ENCODE results near the gene ADA. TPM values are rescaled to one million over a fixed set of nuclear protein-coding genes. Genes with fewer than 3 reads are reported as not detected.
"Not testable (repeated sequence)": the region's sequence is repeated elsewhere in the genome, so short reads cannot be mapped to it uniquely, and the experiment has no call there.

ADA gene
- total RNA-seq: 1 to 10 TPM; 2.2 to 5.1 (median 3.0) TPM

GRCh38 chr20:44651684-44652423, at the start of gene ADA:
ADA (minus strand) TSS chr20:44651699; CDS start chr20:44651607, 92 bp downstream.
- DNase-seq: peak in 1 of 2 donors; percentile 47
- no peaks in the 10 kb centered on the region for H3K9me3 ChIP-seq
- peak within 1 kb of the TSS; percentile 62 to 88 (median 78) for H3K27ac ChIP-seq
- H3K27me3 ChIP-seq: peaks cover 0 to 4% (median 0%) of the 10 kb centered on the region in 3 donors
- in situ Hi-C loops (cut with MboI; ENCODE audit: low sequenced_read_pairs in 4 of 4) (no loop called here), intact Hi-C loops (cut with DNase I; ENCODE audit: low total_unique reads) (loop anchor here (1.0 kb wide), 1 partner anchor 177 kb away; the partner anchor contains the start of gene TTPAL)
- H3K4me1 ChIP-seq: peaks cover 0 to 3% of the 10 kb centered on the region in 2 donors
- no peaks in the 10 kb centered on the region for H3K36me3 ChIP-seq
- peak within 1 kb of the TSS; percentile 67 to 92 (median 68) for H3K4me3 ChIP-seq
- TF ChIP-seq POLR2A (IDR thresholded peaks at IDR 0.05): peak; percentile 42 to 57
- no peak for TF ChIP-seq CTCF (IDR thresholded peaks at IDR 0.05 in 4 of 5, conservative IDR thresholded peaks at IDR 0.05 in 1 of 5)
- ATAC-seq: peak; percentile 76 to 82

- ATAC-seq (no peak), DNase-seq (no peak)
- no peak overlapping the region for H3K27ac ChIP-seq
- no peaks in the 10 kb centered on the region for H3K9me3 ChIP-seq
- no peaks in the 10 kb centered on the region for H3K27me3 ChIP-seq
- peaks cover 30 to 37% of the 10 kb centered on the region in 2 donors for H3K4me1 ChIP-seq
- no peak overlapping the region for H3K4me3 ChIP-seq
- intact Hi-C loops (cut with DNase I; ENCODE audit: low total_unique reads) (no loop called here), in situ Hi-C loops (cut with MboI; ENCODE audit: low sequenced_read_pairs in 4 of 4) (no loop called here)
- H3K36me3 ChIP-seq: no peaks in the 10 kb centered on the region
- no peak for TF ChIP-seq POLR2A (IDR thresholded peaks at IDR 0.05)
- no peak for TF ChIP-seq CTCF (IDR thresholded peaks at IDR 0.05 in 4 of 5, conservative IDR thresholded peaks at IDR 0.05 in 1 of 5)
Observed at GRCh38 chr20:44700306-44700705, 48.8 kb upstream of the ADA start.

- TF ChIP-seq POLR2A (IDR thresholded peaks at IDR 0.05) (no peak), CTCF (IDR thresholded peaks at IDR 0.05 in 4 of 5, conservative IDR thresholded peaks at IDR 0.05 in 1 of 5) (no peak)
- Histone ChIP-seq H3K36me3 (no peaks in the 10 kb centered on the region), H3K27me3 (no peaks in the 10 kb centered on the region), H3K9me3 (no peaks in the 10 kb centered on the region), H3K4me1 (peaks cover 29 to 39% of the 10 kb centered on the region in 2 donors), H3K27ac (peak overlapping the region in 1 of 4 donors; percentile 12), H3K4me3 (no peak overlapping the region)
- no peak for ATAC-seq
- intact Hi-C loops (cut with DNase I; ENCODE audit: low total_unique reads): no loop called here
- in situ Hi-C loops (cut with MboI; ENCODE audit: low sequenced_read_pairs in 4 of 4): no loop called here
- no peak for DNase-seq
Observed at GRCh38 chr20:44698351-44698750, 46.9 kb upstream of the ADA start.

GRCh38 chr20:44697041-44697440, 45.5 kb upstream of the ADA start:
- in situ Hi-C loops (cut with MboI; ENCODE audit: low sequenced_read_pairs in 4 of 4); DNase-seq; H3K4me3 ChIP-seq; H3K27me3 ChIP-seq; H3K9me3 ChIP-seq; H3K36me3 ChIP-seq; ATAC-seq; intact Hi-C loops (cut with DNase I; ENCODE audit: low total_unique reads): not testable (repeated sequence)
- Histone ChIP-seq H3K27ac (peak overlapping the region in 1 of 4 donors; percentile 70), H3K4me1 (peaks cover 29 to 40% of the 10 kb centered on the region in 2 donors)

GRCh38 chr20:44696315-44696714, 44.8 kb upstream of the ADA start:
- in situ Hi-C loops (cut with MboI; ENCODE audit: low sequenced_read_pairs in 4 of 4) (no loop called here), intact Hi-C loops (cut with DNase I; ENCODE audit: low total_unique reads) (no loop called here)
- DNase-seq: no peak
- Histone ChIP-seq H3K9me3 (no peaks in the 10 kb centered on the region), H3K4me3 (no peak overlapping the region), H3K36me3 (no peaks in the 10 kb centered on the region), H3K27me3 (no peaks in the 10 kb centered on the region), H3K4me1 (peaks cover 27 to 41% of the 10 kb centered on the region in 2 donors), H3K27ac (peak overlapping the region; percentile 47 to 83 (median 66))
- no peak for ATAC-seq
- TF ChIP-seq POLR2A (IDR thresholded peaks at IDR 0.05) (no peak), CTCF (IDR thresholded peaks at IDR 0.05 in 4 of 5, conservative IDR thresholded peaks at IDR 0.05 in 1 of 5) (no peak)
